ENCODE data around the gene MGME1. TPM values are rescaled to one million over a fixed set of nuclear protein-coding genes. Genes with fewer than 3 reads are reported as not detected.

The MGME1 gene
- polyA plus RNA-seq, 4 donors: 37.9 to 42.3 (median 40.8) TPM

- no peak for DNase-seq (ENCODE audit: low read depth in 4 of 4, low spot score in 2 of 4)
Observed at GRCh38 chr20:17987988-17988387, 19.2 kb downstream of the MGME1 start.

DNA sequence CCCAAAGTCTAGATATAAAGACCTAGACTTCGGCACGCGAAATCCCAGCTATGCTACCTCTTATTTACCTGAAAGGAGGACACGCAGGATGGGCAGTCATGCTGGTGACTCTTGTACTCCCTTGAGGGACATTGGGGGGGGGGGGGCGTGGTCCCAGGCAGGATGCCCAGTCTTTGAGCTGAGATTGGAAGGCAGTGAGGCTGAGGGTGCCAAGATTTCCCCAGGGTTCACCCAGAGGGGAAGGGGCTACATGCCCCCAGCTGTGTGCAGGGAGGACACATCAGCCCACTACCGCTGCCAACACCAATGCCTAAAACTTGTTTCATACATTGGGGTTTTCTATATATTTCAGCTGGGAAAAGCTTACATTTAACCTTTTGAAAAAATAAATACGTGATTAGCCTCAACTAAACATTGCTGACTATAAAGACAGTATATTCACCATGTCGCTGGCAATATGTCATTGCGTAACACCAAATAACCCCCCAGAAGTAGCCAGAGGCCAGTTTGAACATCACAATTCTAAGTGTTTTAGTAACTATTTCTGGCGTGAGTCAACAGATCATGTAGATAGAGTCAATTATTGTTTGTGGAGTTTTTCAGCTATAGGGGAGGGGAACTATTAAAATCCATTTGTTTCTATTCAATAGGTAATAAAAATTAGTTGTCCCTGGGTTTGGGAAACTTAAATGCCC, 21.6 kb downstream of the MGME1 start:
- DNase-seq (ENCODE audit: low read depth in 4 of 4, low spot score in 2 of 4): no peak

DNA sequence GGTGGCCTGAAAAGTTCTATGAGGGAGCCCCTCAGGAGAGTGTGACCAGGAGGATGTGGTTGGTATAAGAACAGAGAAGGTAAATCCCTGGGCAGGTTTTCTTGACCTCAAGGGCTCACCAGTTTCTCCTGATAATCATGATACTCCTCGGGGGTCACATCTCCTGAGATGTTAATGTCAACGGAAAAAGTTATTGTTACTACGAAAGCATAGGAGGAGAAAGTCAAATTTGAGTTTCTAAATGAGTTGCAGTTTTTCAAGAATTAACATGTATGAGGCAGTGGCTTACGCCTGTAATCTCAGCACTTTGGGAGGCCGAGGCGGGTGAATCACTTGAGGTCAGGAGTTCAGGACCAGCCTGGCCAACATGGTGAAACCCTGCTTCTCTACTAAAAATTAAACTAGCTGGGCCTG, 23.4 kb downstream of the MGME1 start:
- DNase-seq (ENCODE audit: low read depth in 4 of 4, low spot score in 2 of 4): no peak

GRCh38 chr20:17992847-17993513, 24.2 kb downstream of the MGME1 start:
- DNase-seq (ENCODE audit: low read depth in 4 of 4, low spot score in 2 of 4): no peak

DNA sequence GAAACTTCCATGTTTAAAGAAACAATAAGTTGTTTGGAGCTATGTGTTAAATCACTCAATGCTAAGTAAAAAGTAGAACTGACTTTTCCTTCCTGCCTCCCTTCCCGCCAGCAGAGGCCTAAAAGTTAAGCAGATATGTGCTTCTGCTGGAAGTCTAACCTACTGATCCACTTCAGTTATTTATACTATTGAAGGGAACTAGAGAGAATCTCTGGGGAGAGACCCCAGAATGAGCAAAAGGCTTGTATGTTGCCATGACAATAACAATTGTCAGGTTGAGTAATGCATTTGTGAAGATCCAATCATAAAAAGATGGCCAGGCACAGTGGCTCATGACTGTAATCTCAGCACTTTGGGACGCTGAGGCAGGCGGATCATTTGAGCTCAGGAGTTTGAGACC, 24.7 kb downstream of the MGME1 start:
- no peak for DNase-seq (ENCODE audit: low read depth in 4 of 4, low spot score in 2 of 4)

GRCh38 chr20:17995967-17996819, 27.4 kb downstream of the MGME1 start:
- DNase-seq (ENCODE audit: low read depth in 4 of 4, low spot score in 2 of 4): no peak

GRCh38 chr20:17998446-17998845, 29.6 kb downstream of the MGME1 start:
- no peak for DNase-seq (ENCODE audit: low read depth in 4 of 4, low spot score in 2 of 4)

DNA sequence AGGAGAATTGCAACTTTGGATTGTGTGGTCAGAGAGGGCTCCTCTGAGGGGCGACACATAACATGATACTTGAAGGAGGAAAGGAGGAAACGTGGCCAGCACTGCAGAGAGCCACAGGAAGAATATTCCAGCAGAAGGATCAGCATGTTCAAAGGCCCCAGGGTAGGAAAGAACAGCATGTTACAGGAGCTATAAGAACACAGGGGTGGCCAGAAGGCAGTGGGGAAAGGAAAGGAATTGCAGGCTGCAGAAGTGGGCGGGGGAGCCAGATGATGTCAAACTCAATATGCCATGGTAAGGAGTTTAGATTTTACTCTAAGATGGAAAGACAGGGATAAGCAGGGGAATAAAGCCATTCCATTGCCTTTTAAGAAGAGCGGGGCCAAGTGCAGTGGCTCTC, 30.7 kb downstream of the MGME1 start:
- DNase-seq (ENCODE audit: low read depth in 4 of 4, low spot score in 2 of 4): no peak

- no peak for DNase-seq (ENCODE audit: low read depth in 4 of 4, low spot score in 2 of 4)
Observed at GRCh38 chr20:18001131-18001921, 32.5 kb downstream of the MGME1 start.

GRCh38 chr20:18003897-18004296, 35.1 kb downstream of the MGME1 start:
- DNase-seq (ENCODE audit: low read depth in 4 of 4, low spot score in 2 of 4): no peak

DNA sequence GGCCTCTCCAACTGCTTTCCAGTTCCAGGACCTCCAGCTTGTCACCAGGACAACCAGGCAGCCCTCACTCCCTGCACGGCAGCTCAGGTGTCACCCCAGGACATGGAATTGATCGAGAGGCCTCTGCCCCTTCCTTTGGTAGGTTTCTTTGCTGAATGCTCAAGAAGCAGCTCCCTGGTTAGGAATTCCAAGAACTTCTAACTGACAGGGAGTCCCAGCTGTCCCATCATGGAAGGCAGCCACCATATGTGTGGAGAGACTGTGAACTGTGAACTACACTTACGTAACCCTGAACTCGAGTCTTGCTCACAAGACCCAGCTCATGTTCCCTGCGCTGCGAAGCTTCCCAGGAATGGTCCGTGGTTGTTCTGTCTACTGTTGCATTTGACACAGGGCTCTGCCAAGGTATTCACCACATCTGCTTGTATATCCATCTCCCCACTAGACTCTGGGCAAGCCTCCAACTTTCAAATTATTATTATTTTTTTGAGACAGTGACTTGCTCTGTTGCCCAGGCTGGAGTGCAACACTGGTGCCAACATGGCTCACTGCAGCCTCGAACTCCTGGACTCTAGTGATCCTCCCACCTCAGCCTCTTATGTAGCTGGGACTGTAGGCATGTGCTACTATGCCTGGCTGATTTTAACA, 35.7 kb downstream of the MGME1 start:
- no peak for DNase-seq (ENCODE audit: low read depth in 4 of 4, low spot score in 2 of 4)

DNA sequence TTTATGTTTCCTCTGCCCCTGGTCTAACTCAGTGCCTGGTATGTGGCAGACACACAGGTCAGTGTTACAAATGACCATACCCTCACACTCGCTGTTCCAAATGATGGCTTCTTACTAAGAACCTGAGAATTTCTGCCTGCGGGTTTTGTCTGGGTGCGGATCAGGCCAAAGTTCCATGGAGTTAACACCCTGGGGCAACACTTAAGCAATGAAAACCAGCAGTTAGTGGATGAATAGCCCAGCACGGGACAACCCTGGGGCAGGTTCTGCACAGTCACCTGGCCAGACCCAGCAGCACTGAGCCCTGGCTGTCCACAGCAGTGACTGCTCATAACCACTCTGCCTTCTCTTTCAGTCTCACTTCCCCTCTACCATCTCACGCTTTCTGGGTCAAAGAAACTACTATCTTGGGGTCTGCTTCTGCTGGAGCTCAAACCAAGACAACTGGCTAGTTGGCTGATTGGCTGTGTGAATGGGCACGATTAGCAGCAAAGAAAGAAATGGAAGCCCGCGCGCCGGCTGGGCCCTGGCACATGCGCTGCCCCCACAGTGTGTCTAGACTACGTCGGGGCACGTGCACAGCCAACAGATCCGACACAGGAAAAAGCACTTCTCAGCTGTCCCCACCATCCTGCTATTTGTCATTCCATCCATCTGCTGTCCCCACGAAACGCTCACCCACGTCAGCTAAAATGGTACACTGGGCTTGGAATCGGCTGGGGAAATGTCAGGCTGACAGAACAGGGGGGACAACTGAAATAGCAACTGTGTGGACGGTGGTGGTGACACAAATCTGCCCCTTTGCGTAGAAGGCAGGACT, 36.6 kb downstream of the MGME1 start:
- no peak for DNase-seq (ENCODE audit: low read depth in 4 of 4, low spot score in 2 of 4)

DNA sequence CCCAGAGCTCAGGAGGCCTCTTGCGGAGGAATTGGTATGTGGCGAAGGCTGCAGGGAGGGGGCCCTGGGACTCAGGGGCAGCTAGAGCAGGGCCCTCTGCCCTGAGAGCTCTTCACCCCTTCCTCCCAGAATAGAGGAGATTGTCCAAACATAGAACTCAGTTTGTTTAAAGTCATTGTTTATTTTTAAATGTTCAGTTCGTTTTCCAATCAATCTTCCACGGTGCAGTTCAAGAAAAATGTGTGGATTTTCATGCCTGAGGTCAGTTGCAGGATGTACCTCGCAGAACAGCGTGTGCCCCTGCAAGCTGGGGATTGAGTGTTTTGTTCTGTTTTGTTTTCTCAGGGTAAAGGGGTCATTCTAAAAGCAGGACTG, 37.2 kb downstream of the MGME1 start:
- DNase-seq (ENCODE audit: low read depth in 4 of 4, low spot score in 2 of 4): no peak

- DNase-seq (ENCODE audit: low read depth in 4 of 4, low spot score in 2 of 4): no peak
Observed at GRCh38 chr20:18006684-18007083, 37.9 kb downstream of the MGME1 start.

- DNase-seq (ENCODE audit: low read depth in 4 of 4, low spot score in 2 of 4): no peak
Observed at GRCh38 chr20:18007534-18008292, 38.9 kb downstream of the MGME1 start.

DNA sequence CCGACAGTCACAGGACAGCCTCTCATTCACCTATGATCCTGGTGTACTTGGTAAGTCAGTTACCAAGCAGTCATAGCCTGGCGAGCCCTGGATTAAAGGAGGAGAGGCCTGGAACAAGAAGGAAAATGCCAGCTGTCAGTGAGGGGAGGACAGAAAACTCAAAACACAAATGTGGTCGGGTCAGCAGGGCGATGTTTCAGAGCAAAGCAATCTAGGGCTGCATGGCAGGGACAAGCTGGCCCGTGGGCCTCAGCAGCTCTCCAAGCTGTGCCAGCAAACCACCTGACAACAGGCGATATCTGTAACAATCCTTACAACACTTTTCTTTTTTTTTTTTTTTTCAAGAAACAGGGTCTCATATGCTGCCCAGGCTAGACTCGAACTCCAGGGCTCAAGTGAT, 40.3 kb downstream of the MGME1 start:
- no peak for DNase-seq (ENCODE audit: low read depth in 4 of 4, low spot score in 2 of 4)

GRCh38 chr20:18011482-18011881, 42.7 kb downstream of the MGME1 start:
- no peak for DNase-seq (ENCODE audit: low read depth in 4 of 4, low spot score in 2 of 4)

DNA sequence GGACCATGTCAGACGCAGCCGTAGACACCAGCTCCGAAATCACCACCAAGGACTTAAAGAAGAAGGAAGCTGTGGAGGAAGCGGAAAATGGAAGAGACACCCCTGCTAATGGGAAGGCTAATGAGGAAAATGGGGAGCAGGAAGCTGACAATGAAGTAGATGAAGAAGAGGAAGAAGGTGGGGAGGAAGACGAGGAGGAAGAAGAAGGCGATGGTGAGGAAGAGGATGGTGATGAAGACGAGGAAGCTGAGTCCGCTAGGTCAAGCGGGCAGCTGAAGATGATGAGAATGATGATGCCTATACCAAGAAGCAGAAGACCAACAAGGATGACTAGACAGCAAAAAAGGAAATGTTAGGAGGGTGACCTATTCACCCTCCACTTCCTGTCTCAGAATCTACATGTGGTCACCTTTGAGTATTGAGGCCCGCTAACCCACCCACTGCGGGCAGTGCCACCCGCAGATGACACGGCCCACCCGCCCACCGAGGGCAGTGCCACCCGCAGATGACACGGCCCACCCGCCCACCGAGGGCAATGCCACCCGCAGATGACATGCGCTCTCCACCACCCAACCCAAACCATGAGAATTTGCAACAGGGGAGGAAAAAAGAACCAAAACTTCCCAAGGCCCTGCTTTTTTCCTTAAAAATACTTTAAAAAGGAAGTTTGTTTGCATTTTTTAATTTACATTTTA, 43.3 kb downstream of the MGME1 start:
- no peak for DNase-seq (ENCODE audit: low read depth in 4 of 4, low spot score in 2 of 4)
